Measurements from ENCODE around the gene LHFPL2.
"Not testable (repeated sequence)": the region's sequence is repeated elsewhere in the genome, so short reads cannot be mapped to it uniquely, and the experiment has no call there.

The LHFPL2 gene

GRCh38 chr5:78620119-78620518 lies 28.5 kb downstream of the LHFPL2 start:
- H3K36me3 ChIP-seq (ENCODE audit: control insufficient read depth, insufficient read depth, low read length): peaks cover 45% of the 10 kb centered on the region
- not testable (repeated sequence) for H3K4me3 ChIP-seq (ENCODE audit: extremely low read depth, insufficient read depth, low read length, poor library complexity, severe bottlenecking); H3K4me1 ChIP-seq (ENCODE audit: control insufficient read depth, insufficient read depth, low read length, poor library complexity, severe bottlenecking); H3K27ac ChIP-seq (ENCODE audit: low read depth, low read length, severe bottlenecking); H3K9me3 ChIP-seq (ENCODE audit: control insufficient read depth, low read length)
- 100% methylated on average over 1 of the region's 4 CpGs; no CpG with 5 or more reads in 1 of the 2 experiments for WGBS, 2 experiments (ENCODE audit: insufficient coverage in 2 of 2)

- H3K4me1 ChIP-seq (ENCODE audit: control insufficient read depth, insufficient read depth, low read length, poor library complexity, severe bottlenecking): no peaks in the 10 kb centered on the region
- H3K27ac ChIP-seq (ENCODE audit: low read depth, low read length, severe bottlenecking): no peak overlapping the region
- H3K36me3 ChIP-seq (ENCODE audit: control insufficient read depth, insufficient read depth, low read length): peaks cover 50% of the 10 kb centered on the region
- no peak overlapping the region for H3K4me3 ChIP-seq (ENCODE audit: extremely low read depth, insufficient read depth, low read length, poor library complexity, severe bottlenecking)
- H3K9me3 ChIP-seq (ENCODE audit: control insufficient read depth, low read length): peaks cover 5% of the 10 kb centered on the region
- WGBS, 2 experiments (ENCODE audit: insufficient coverage in 2 of 2): 96 to 99% methylated on average over 10 of the region's 10 CpGs
Observed at GRCh38 chr5:78618303-78618702, 30.3 kb downstream of the LHFPL2 start.

GRCh38 chr5:78615697-78616096 lies 32.9 kb downstream of the LHFPL2 start:
- Histone ChIP-seq H3K4me3 (ENCODE audit: extremely low read depth, insufficient read depth, low read length, poor library complexity, severe bottlenecking) (no peak overlapping the region), H3K27ac (ENCODE audit: low read depth, low read length, severe bottlenecking) (no peak overlapping the region), H3K4me1 (ENCODE audit: control insufficient read depth, insufficient read depth, low read length, poor library complexity, severe bottlenecking) (peaks cover 9% of the 10 kb centered on the region), H3K36me3 (ENCODE audit: control insufficient read depth, insufficient read depth, low read length) (peaks cover 40% of the 10 kb centered on the region), H3K9me3 (ENCODE audit: control insufficient read depth, low read length) (peaks cover 5% of the 10 kb centered on the region)
- whole genome bisulfite sequencing, 2 experiments (ENCODE audit: insufficient coverage in 2 of 2): 89% methylated on average over 1 of the region's 1 CpG; no CpG with 5 or more reads in 1 of the 2 experiments

- H3K27ac ChIP-seq (ENCODE audit: low read depth, low read length, severe bottlenecking): no peak overlapping the region
- H3K4me3 ChIP-seq (ENCODE audit: extremely low read depth, insufficient read depth, low read length, poor library complexity, severe bottlenecking): no peak overlapping the region
- peaks cover 39% of the 10 kb centered on the region for H3K36me3 ChIP-seq (ENCODE audit: control insufficient read depth, insufficient read depth, low read length)
- H3K4me1 ChIP-seq (ENCODE audit: control insufficient read depth, insufficient read depth, low read length, poor library complexity, severe bottlenecking): peaks cover 10% of the 10 kb centered on the region
- no peaks in the 10 kb centered on the region for H3K9me3 ChIP-seq (ENCODE audit: control insufficient read depth, low read length)
Observed at GRCh38 chr5:78614816-78615215, 33.8 kb downstream of the LHFPL2 start.

GRCh38 chr5:78613756-78614155 lies 34.8 kb downstream of the LHFPL2 start:
- WGBS, 2 experiments (ENCODE audit: insufficient coverage in 2 of 2): 0 to 46% methylated on average over 1 to 4 of the region's 4 CpGs
- H3K9me3 ChIP-seq (ENCODE audit: control insufficient read depth, low read length): no peaks in the 10 kb centered on the region
- peaks cover 41% of the 10 kb centered on the region for H3K36me3 ChIP-seq (ENCODE audit: control insufficient read depth, insufficient read depth, low read length)

GRCh38 chr5:78613151-78613533 lies 35.4 kb downstream of the LHFPL2 start:
- Histone ChIP-seq H3K4me1 (ENCODE audit: control insufficient read depth, insufficient read depth, low read length, poor library complexity, severe bottlenecking) (peaks cover 10% of the 10 kb centered on the region), H3K36me3 (ENCODE audit: control insufficient read depth, insufficient read depth, low read length) (peaks cover 37% of the 10 kb centered on the region), H3K27ac (ENCODE audit: low read depth, low read length, severe bottlenecking) (no peak overlapping the region), H3K4me3 (ENCODE audit: extremely low read depth, insufficient read depth, low read length, poor library complexity, severe bottlenecking) (no peak overlapping the region), H3K9me3 (ENCODE audit: control insufficient read depth, low read length) (no peaks in the 10 kb centered on the region)
- WGBS, 2 experiments (ENCODE audit: insufficient coverage in 2 of 2): 74% methylated on average over 2 of the region's 2 CpGs; no CpG with 5 or more reads in 1 of the 2 experiments

More at GRCh38 chr5:78613756-78614155, 34.8 kb downstream of the LHFPL2 start:
- Histone ChIP-seq H3K4me3 (ENCODE audit: extremely low read depth, insufficient read depth, low read length, poor library complexity, severe bottlenecking) (no peak overlapping the region), H3K4me1 (ENCODE audit: control insufficient read depth, insufficient read depth, low read length, poor library complexity, severe bottlenecking) (peaks cover 10% of the 10 kb centered on the region), H3K27ac (ENCODE audit: low read depth, low read length, severe bottlenecking) (no peak overlapping the region)

- Histone ChIP-seq H3K27ac (ENCODE audit: low read depth, low read length, severe bottlenecking) (no peak overlapping the region), H3K9me3 (ENCODE audit: control insufficient read depth, low read length) (no peaks in the 10 kb centered on the region), H3K4me3 (ENCODE audit: extremely low read depth, insufficient read depth, low read length, poor library complexity, severe bottlenecking) (no peak overlapping the region), H3K36me3 (ENCODE audit: control insufficient read depth, insufficient read depth, low read length) (peaks cover 35% of the 10 kb centered on the region), H3K4me1 (ENCODE audit: control insufficient read depth, insufficient read depth, low read length, poor library complexity, severe bottlenecking) (peaks cover 10% of the 10 kb centered on the region)
- 89 to 92% methylated on average over 2 to 3 of the region's 3 CpGs for WGBS, 2 experiments (ENCODE audit: insufficient coverage in 2 of 2)
Observed at GRCh38 chr5:78612227-78613150, 36.1 kb downstream of the LHFPL2 start.

GRCh38 chr5:78611126-78611605 lies 37.4 kb downstream of the LHFPL2 start:
- 37 to 43% methylated on average over 4 of the region's 4 CpGs for WGBS, 2 experiments (ENCODE audit: insufficient coverage in 2 of 2)
- no peak overlapping the region for H3K4me3 ChIP-seq (ENCODE audit: extremely low read depth, insufficient read depth, low read length, poor library complexity, severe bottlenecking)
- peaks cover 10% of the 10 kb centered on the region for H3K4me1 ChIP-seq (ENCODE audit: control insufficient read depth, insufficient read depth, low read length, poor library complexity, severe bottlenecking)
- H3K9me3 ChIP-seq (ENCODE audit: control insufficient read depth, low read length): no peaks in the 10 kb centered on the region
- peaks cover 41% of the 10 kb centered on the region for H3K36me3 ChIP-seq (ENCODE audit: control insufficient read depth, insufficient read depth, low read length)
- H3K27ac ChIP-seq (ENCODE audit: low read depth, low read length, severe bottlenecking): peak overlapping the region; percentile 51

GRCh38 chr5:78610636-78611035 lies 37.9 kb downstream of the LHFPL2 start:
- peaks cover 10% of the 10 kb centered on the region for H3K4me1 ChIP-seq (ENCODE audit: control insufficient read depth, insufficient read depth, low read length, poor library complexity, severe bottlenecking)
- WGBS, 2 experiments (ENCODE audit: insufficient coverage in 2 of 2): 83 to 100% methylated on average over 1 to 3 of the region's 3 CpGs
- peak overlapping the region; percentile 51 for H3K27ac ChIP-seq (ENCODE audit: low read depth, low read length, severe bottlenecking)
- no peaks in the 10 kb centered on the region for H3K9me3 ChIP-seq (ENCODE audit: control insufficient read depth, low read length)
- peaks cover 42% of the 10 kb centered on the region for H3K36me3 ChIP-seq (ENCODE audit: control insufficient read depth, insufficient read depth, low read length)
- no peak overlapping the region for H3K4me3 ChIP-seq (ENCODE audit: extremely low read depth, insufficient read depth, low read length, poor library complexity, severe bottlenecking)

GRCh38 chr5:78610163-78610583 lies 38.4 kb downstream of the LHFPL2 start:
- H3K4me1 ChIP-seq (ENCODE audit: control insufficient read depth, insufficient read depth, low read length, poor library complexity, severe bottlenecking): peaks cover 10% of the 10 kb centered on the region
- H3K4me3 ChIP-seq (ENCODE audit: extremely low read depth, insufficient read depth, low read length, poor library complexity, severe bottlenecking): no peak overlapping the region
- no peaks in the 10 kb centered on the region for H3K9me3 ChIP-seq (ENCODE audit: control insufficient read depth, low read length)
- 97 to 98% methylated on average over 7 of the region's 7 CpGs for WGBS, 2 experiments (ENCODE audit: insufficient coverage in 2 of 2)
- H3K27ac ChIP-seq (ENCODE audit: low read depth, low read length, severe bottlenecking): no peak overlapping the region
- peaks cover 46% of the 10 kb centered on the region for H3K36me3 ChIP-seq (ENCODE audit: control insufficient read depth, insufficient read depth, low read length)

- Histone ChIP-seq H3K27ac (ENCODE audit: low read depth, low read length, severe bottlenecking) (no peak overlapping the region), H3K9me3 (ENCODE audit: control insufficient read depth, low read length) (no peaks in the 10 kb centered on the region), H3K36me3 (ENCODE audit: control insufficient read depth, insufficient read depth, low read length) (peaks cover 51% of the 10 kb centered on the region)
Observed at GRCh38 chr5:78607864-78608263, 40.7 kb downstream of the LHFPL2 start.

More at GRCh38 chr5:78607864-78608263, 40.7 kb downstream of the LHFPL2 start:
- H3K4me3 ChIP-seq (ENCODE audit: extremely low read depth, insufficient read depth, low read length, poor library complexity, severe bottlenecking): no peak overlapping the region
- H3K4me1 ChIP-seq (ENCODE audit: control insufficient read depth, insufficient read depth, low read length, poor library complexity, severe bottlenecking): peaks cover 10% of the 10 kb centered on the region

Data from mesodermal cell (in vitro differentiated cells).